Measurements from ENCODE around the gene YAP1.

YAP1 gene

GRCh38 chr11:102237096-102237735, 127.0 kb downstream of the YAP1 start:
- Histone ChIP-seq H3K4me3 (replicated peaks; ENCODE audit: insufficient read depth, low read length) (no peak overlapping the region), H3K27me3 (ENCODE audit: insufficient read depth, poor library complexity, severe bottlenecking) (no peaks in the 10 kb centered on the region), H3K27ac (replicated peaks) (no peak overlapping the region)
- DNase-seq (ENCODE audit: low read depth in 1 of 2, low spot score in 1 of 2) = no peak
- TF ChIP-seq REST (IDR thresholded peaks at IDR 0.05; ENCODE audit: insufficient replicate concordance, low read depth) = no peak
- no peak for TF ChIP-seq SPI1 (IDR thresholded peaks at IDR 0.05; ENCODE audit: borderline replicate concordance, low read depth)
- no peak for TF ChIP-seq POLR2AphosphoS5 (IDR thresholded peaks at IDR 0.05; ENCODE audit: low read depth)
- no peak for TF ChIP-seq GABPA (IDR thresholded peaks at IDR 0.05; ENCODE audit: low read depth)
- TF ChIP-seq CTCF (IDR thresholded peaks at IDR 0.05; ENCODE audit: insufficient read depth, low read length) = no peak

- TF ChIP-seq GABPA (IDR thresholded peaks at IDR 0.05; ENCODE audit: low read depth) (no peak), REST (IDR thresholded peaks at IDR 0.05; ENCODE audit: insufficient replicate concordance, low read depth) (no peak), SPI1 (IDR thresholded peaks at IDR 0.05; ENCODE audit: borderline replicate concordance, low read depth) (no peak), CTCF (IDR thresholded peaks at IDR 0.05; ENCODE audit: insufficient read depth, low read length) (no peak), POLR2AphosphoS5 (IDR thresholded peaks at IDR 0.05; ENCODE audit: low read depth) (no peak)
- Histone ChIP-seq H3K27ac (replicated peaks) (no peak overlapping the region), H3K4me3 (replicated peaks; ENCODE audit: insufficient read depth, low read length) (no peak overlapping the region), H3K27me3 (ENCODE audit: insufficient read depth, poor library complexity, severe bottlenecking) (no peaks in the 10 kb centered on the region)
- no peak for DNase-seq (ENCODE audit: low read depth in 1 of 2, low spot score in 1 of 2)
Observed at GRCh38 chr11:102238391-102238821, 128.2 kb downstream of the YAP1 start.

GRCh38 chr11:102239448-102239847, 129.2 kb downstream of the YAP1 start:
- DNase-seq (ENCODE audit: low read depth in 1 of 2, low spot score in 1 of 2) = no peak
- no peaks in the 10 kb centered on the region for H3K27me3 ChIP-seq (ENCODE audit: insufficient read depth, poor library complexity, severe bottlenecking)

GRCh38 chr11:102239911-102240310, 129.7 kb downstream of the YAP1 start:
- H3K27me3 ChIP-seq (ENCODE audit: insufficient read depth, poor library complexity, severe bottlenecking) = no peaks in the 10 kb centered on the region
- DNase-seq (ENCODE audit: low read depth in 1 of 2, low spot score in 1 of 2) = no peak
- no peak overlapping the region for H3K4me3 ChIP-seq (replicated peaks; ENCODE audit: insufficient read depth, low read length)
- TF ChIP-seq REST (IDR thresholded peaks at IDR 0.05; ENCODE audit: insufficient replicate concordance, low read depth) (no peak), GABPA (IDR thresholded peaks at IDR 0.05; ENCODE audit: low read depth) (no peak), CTCF (IDR thresholded peaks at IDR 0.05; ENCODE audit: insufficient read depth, low read length) (no peak), SPI1 (IDR thresholded peaks at IDR 0.05; ENCODE audit: borderline replicate concordance, low read depth) (no peak), POLR2AphosphoS5 (IDR thresholded peaks at IDR 0.05; ENCODE audit: low read depth) (no peak)
- no peak overlapping the region for H3K27ac ChIP-seq (replicated peaks)

More at GRCh38 chr11:102239448-102239847, 129.2 kb downstream of the YAP1 start:
- TF ChIP-seq POLR2AphosphoS5 (IDR thresholded peaks at IDR 0.05; ENCODE audit: low read depth) = no peak
- H3K27ac ChIP-seq (replicated peaks) = no peak overlapping the region
- H3K4me3 ChIP-seq (replicated peaks; ENCODE audit: insufficient read depth, low read length) = no peak overlapping the region

Data from HL-60 (cell line).